SHP77 (cell line): ENCODE results near the gene NCAM1.
"Not testable (repeated sequence)": the region's sequence is repeated elsewhere in the genome, so short reads cannot be mapped to it uniquely, and the experiment has no call there.

Source experiments
- DNase-seq, 2 experiments: peaks; one replicate each; lab custom pipeline; 2025; lab: John Stamatoyannopoulos, UW

NCAM1 gene

DNA sequence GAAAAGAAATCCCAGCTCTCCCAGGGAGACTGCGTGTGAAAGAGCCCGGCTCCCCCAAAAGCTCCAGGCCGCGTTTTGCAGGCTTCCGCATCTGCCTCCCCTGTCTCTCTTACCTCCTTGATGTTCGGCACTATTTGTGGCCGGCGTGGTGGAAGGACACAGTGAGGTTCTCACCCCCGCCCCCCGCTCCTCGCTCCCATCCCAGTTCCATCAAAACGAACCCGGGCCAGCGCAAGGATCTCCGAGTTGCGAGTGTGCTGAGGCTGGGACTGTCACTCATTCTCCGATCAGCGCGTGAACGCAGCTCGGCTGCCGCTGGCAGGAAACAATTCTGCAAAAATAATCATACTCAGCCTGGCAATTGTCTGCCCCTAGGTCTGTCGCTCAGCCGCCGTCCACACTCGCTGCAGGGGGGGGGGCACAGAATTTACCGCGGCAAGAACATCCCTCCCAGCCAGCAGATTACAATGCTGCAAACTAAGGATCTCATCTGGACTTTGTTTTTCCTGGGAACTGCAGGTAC, at the start of gene NCAM1:
TSS of gene NCAM1 (plus strand) at position 275 of the 523 bp plus-strand sequence.
- DNase-seq, result peak; percentile 95 to 96

- no peak for DNase-seq
These were observed 38.6 kb upstream of the NCAM1 start for GRCh38 chr11:112922606-112923005.

DNA sequence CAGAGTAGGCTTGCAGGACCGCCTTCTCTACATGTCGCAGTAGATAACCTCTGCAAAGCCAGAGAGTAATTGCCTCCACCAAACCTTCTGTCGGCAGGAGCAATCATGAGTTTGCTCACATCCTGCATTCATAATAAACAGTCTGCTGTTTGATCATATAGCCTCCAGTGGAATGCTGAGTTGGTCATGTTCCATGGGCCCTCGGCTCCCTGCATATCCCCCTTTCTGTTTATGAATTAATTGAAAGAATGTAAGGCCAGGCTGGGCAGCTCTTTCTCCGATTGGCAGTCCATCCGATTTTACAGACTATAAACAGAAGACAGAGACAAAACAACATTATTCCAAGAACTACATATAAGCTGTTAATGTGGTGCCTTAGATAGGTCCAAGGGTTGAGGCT, 36.4 kb upstream of the NCAM1 start:
- not testable (repeated sequence) for DNase-seq

DNA sequence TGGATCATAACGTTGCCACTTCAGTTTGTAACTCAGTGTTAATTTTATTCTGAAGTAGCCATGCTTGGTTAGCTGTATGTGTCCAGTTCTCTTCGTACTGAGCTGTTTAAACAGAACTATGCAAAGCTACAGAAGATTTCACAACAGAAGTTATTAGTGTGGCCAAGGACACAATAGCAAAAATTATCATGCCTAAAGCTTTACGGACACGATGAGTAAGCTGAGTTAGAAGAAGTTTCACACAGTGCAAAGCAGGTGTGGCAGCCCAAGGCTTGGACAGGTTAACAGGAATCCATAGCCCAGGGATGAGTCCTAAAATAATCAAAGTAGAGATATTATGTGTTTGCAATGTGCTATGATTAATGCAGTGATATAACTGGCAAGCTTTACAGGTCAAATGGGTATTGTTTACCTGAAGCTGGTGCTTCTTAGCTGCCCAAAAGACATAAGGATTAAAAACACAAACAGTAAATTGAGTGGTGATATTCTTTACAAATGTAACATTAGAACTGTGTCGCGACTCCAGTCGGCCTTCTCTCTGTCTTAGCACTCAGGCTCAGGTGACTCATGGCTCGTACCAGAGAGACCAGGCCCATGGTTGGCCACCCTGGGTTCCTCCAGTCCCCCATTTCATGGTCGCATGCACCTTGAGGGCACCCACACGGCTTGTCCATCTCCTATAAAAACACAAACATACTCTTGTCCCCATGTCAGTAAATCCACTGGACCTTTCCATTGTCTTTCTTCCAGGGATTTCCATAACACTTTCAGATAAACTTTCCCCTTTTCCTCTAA, 35.5 kb upstream of the NCAM1 start:
- no peak for DNase-seq

DNA sequence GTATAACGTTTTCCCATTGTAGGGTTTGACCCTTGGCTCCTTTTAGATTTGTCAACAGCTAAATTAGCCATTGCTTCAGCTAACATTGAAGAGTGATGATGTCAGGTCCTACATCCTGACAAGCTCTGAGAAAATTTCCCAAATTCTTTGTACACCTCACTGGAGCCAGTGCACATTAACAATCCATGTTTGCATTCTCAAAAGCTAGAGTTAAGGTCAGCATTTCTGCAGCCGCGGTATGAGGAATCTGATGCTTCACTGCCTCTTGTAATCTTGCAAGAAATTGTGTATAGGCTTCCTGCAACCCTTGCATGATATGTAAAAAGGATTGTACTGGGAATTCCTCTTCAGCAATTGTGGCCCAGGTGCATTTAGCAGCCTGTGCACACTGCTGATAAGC, 33.1 kb upstream of the NCAM1 start:
- DNase-seq, result no peak

DNA sequence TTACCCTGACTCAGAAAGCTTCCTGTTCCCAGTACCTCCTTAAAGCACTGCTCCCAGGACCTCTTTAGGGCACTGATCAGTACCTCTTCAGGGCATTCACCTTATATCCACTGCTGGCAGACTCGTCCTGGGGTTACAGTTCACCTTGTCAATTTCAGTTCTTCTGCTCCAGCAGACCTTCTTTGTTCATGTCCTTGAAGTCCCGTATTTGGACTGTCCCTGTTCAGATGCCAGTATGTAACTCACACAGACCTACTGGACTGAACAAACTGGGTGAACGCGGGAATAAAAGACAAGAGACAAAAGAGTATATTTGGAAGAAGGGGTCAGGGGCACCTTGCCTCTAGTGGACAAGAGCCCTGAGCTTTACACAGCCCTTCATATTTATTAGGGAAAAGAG, 31.8 kb upstream of the NCAM1 start:
- DNase-seq, result no peak

- no peak for DNase-seq
These were observed 29.5 kb upstream of the NCAM1 start for GRCh38 chr11:112931703-112932102.

GRCh38 chr11:112932593-112932992, 28.6 kb upstream of the NCAM1 start:
- no peak for DNase-seq

DNA sequence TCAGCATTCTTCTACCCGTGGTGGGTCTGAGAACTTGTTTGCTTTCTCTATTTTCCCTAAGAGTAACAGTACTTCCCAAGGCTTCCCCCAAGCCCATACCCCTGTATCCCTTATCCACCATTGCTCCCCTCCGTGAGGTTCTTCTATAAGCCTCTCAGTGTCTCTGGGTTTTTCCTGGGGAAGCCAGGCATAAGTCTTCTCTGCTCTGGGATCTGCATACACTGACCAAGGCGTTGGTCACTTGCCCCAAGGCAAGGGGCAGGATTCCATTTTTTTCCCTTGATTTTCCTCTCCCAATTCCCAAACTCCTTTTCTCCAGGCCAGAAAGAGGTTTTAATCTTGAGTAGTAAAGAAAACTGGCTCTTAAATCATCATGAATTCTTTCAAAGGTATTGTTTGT, 27.2 kb upstream of the NCAM1 start:
- no peak for DNase-seq

DNA sequence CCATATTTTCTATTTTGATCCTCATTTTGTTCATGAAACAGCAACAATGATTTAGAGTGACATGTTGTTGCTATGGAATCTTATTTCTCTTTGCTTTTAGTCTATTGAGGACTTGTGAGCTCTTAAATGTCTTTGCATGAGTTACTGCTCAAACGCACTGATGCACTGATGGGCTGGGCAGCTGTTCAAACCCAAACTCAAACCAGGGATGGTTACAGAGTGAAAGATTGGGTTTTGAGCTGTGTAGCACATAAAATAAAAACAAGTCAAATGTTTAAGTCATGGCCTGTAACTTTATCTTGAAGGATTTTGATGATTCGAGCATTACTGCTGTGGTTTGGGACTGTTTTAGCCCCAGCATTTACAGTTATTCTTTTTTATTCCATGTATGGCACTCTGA, 20.1 kb upstream of the NCAM1 start:
- DNase-seq, result no peak

DNA sequence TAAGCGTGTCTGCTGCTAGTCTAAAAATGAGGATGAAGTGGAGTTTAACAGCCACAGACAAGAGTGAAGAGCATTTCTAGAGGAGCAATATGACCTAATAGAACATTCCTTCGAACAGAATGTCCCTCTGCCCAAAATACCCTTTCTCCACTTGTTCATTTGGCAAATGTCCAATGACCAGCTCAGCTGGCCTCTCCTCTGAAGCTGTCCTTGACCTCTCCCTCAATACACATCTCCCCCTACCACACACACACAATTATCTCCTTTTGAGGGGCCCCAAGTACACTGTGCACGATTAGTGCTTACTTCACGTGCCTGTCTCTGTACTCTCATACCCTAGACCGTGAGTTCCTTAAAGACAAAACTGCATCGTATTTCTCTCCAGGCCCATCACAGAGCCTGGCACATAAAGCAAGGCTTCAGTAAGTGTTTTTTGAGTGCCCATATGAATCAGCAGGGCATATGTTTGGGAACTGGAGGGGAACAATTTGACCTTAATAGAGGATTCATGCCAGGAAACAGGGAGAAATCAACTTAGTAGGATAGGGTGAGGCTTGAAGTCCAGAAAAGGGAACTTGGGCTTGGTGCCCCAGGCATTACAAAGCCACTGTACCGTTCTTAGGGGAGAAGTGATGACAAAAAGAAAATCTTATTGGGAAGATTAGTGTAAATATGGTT, 18.1 kb upstream of the NCAM1 start:
- no peak for DNase-seq

DNA sequence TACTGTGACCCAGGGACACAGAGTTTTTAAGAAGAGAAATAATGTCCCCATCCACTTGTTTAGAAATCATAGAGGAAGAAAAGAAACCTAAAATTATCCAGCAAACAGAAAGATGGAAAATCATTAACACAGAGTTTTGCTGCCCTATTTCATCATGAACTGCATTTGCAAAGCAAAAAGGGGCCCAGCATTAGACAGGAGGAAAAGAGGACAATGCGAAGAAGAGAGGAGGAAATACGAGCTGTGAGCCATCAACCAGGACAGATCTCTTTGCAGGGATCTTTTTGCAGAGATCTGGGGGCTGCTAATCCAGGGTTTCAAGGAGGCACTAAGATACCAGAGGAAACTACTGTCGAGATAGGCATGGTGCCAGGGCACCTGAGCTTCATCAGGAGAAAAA, 14.4 kb upstream of the NCAM1 start:
- DNase-seq, result no peak

- DNase-seq, result no peak
These were observed 11.2 kb upstream of the NCAM1 start for GRCh38 chr11:112949781-112950575.

DNA sequence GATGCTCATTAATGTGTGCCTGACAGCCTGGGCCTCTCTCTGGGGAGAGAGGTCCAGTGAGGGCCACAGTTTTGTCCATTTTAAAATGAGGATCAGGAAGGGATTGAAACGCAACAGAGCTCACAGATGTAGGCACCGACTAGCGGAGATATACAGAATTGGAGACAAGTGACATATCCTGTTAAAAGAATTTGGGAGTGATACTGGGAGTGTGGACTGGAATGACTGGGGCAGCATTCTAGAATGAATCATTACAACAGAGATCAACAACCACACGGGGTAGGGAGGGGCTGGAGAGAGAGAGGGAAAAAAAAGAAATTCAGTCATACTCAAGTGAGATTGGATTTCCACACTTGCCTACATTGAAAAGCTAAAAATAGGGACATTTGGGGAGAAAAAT, 2.5 kb upstream of the NCAM1 start:
- DNase-seq, result no peak

DNA sequence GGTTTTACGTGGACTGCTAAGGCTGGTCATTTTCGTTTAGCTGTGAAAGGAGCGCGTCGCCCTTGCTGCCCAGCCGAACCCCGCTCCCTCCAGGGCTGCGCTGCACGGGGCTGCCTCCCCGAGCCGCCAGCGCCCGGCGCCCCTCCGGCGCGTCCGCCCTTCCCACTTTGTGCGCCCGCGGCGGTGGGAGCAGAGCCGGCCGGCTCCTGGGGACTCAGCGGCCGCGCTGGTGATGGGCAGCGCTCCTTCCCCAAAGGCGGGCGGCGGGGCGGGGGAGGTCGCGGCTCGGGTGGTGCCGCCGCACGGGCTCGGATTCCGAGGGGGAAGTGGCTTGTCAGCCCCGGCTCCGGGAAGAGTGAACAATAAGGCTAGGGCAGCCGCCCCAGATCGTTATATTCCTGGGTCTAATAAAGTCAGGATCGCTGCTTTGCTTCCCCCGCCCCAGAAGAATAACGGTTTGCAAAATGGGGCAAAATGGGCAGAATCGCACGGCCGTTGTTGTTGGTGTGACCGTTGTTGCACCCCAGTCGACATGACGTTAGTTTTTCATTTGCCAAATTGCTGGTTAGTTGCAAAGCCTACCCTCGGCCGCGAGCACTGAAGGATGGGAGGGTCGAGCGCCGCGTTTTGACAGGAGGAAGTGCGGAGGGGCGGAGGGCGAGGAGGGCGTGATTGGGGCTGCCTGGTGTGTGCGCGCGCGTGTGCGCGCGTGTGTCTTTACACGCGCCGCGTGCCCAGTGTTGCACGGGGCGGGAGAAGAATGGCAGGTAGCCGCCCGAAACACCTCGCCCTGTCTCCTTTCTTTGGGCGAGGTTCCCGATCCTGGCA, 745 bp downstream of the NCAM1 start:
- DNase-seq, result peak in 1 of 2 experiments; percentile 66

GRCh38 chr11:112962579-112963367, 1.6 kb downstream of the NCAM1 start:
- DNase-seq, result peak; percentile 79 to 88

GRCh38 chr11:112963368-112963955, 2.2 kb downstream of the NCAM1 start:
- DNase-seq, result peak; percentile 77

DNA sequence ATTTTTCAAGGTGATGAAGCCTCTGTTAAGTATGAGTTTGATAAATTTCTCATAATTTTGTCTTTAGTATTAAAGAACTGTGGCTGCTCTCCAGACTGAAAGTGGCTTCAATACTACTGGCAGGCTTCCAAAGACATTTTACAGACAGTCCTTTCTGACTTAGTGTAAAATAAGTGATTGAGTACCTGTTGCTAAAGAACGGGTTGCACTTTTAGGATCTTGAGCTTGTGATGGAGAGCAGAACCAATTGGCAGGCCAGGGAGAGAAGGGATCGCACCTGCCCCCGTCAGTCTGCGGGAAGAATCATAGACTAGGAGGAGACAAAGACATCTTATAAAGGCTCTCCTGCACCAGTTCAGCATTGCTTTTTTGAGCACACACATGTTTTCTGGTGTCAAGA, 4.4 kb downstream of the NCAM1 start:
- DNase-seq, result peak in 1 of 2 experiments; percentile 14

GRCh38 chr11:112966561-112966960, 5.3 kb downstream of the NCAM1 start:
- peak in 1 of 2 experiments; percentile 2 for DNase-seq

- DNase-seq, result no peak
These were observed 5.9 kb downstream of the NCAM1 start for GRCh38 chr11:112967082-112967481.
